Measurements from ENCODE around the gene FANCD2.

DNA sequence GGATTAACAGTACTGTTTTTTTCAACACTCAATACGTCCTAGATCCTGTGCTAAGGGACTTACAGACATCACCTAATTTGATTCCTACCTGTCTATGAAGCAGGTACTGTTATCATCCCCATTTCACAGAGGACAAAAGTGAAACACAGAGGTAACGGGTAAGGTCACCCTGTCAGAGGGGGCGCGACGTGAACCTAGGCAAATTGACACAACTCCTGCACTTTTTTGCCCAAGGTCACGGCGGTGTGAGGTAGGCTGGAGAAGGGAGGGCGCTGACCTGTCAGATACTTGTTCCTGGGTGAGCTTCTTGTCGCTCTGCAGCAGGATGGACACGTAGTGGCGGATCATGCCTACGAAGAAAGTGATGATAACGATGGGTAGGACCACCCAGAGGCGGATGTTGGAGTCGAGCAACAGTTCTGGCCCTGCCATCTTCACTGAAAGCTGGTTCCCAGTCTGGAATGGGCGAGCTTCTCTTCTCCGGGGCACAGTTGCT is 40.0 kb upstream of the FANCD2 start:
- TF ChIP-seq CTCF (IDR thresholded peaks at IDR 0.05), result no peak
- TF ChIP-seq SREBF2 (IDR thresholded peaks at IDR 0.05), result no peak
- TF ChIP-seq CHD2 (IDR thresholded peaks at IDR 0.05; ENCODE audit: low read length, partially characterized antibody), result no peak
